Mesenteric fat pad (tissue), 1 donor: ENCODE data around the gene CACNA2D1. TPM values are rescaled to one million over a fixed set of nuclear protein-coding genes. Genes with fewer than 3 reads are reported as not detected.

Experiments used
- DNase-seq: peaks from one replicate; pipeline ENCODE4 v3.0.0-alpha.2; 2020; ENCODE audit warnings: low spot score
- total RNA-seq: library from RNA; stranded (reverse); fragmentation: NEBNext Ultra II Directional; extraction: Animal tissue kit (Norgen Biotek cat#: 25700); gene quantifications from one replicate; pipeline ENCODE4 v1.2.1, GENCODE V29; 2021
- donor health status: DM: yes; HTN: yes; CAD: no.

Gene CACNA2D1
- total RNA-seq, 1 donor from 2014 or later: 33.5 TPM

- DNase-seq: no peak
Observed at GRCh38 chr7:82345886-82346285, 97.7 kb downstream of the CACNA2D1 start.

- DNase-seq: no peak
Observed at GRCh38 chr7:82343716-82344115, 99.9 kb downstream of the CACNA2D1 start.

GRCh38 chr7:82339958-82340357 lies 103.6 kb downstream of the CACNA2D1 start:
- no peak for DNase-seq

GRCh38 chr7:82335927-82336326 lies 107.7 kb downstream of the CACNA2D1 start:
- DNase-seq: no peak

GRCh38 chr7:82335001-82335400 lies 108.6 kb downstream of the CACNA2D1 start:
- DNase-seq: no peak

- no peak for DNase-seq
Observed at GRCh38 chr7:82331234-82331633, 112.3 kb downstream of the CACNA2D1 start.

GRCh38 chr7:82330706-82331215 lies 112.8 kb downstream of the CACNA2D1 start:
- DNase-seq: no peak

- no peak for DNase-seq
Observed at GRCh38 chr7:82327898-82328297, 115.7 kb downstream of the CACNA2D1 start.

GRCh38 chr7:82325416-82325815 lies 118.2 kb downstream of the CACNA2D1 start:
- no peak for DNase-seq

- no peak for DNase-seq
Observed at GRCh38 chr7:82323806-82324205, 119.8 kb downstream of the CACNA2D1 start.

GRCh38 chr7:82319674-82320118 lies 123.9 kb downstream of the CACNA2D1 start:
- no peak for DNase-seq

GRCh38 chr7:82318786-82319185 lies 124.8 kb downstream of the CACNA2D1 start:
- DNase-seq: no peak

- no peak for DNase-seq
Observed at GRCh38 chr7:82317760-82318159, 125.8 kb downstream of the CACNA2D1 start.

GRCh38 chr7:82317257-82317721 lies 126.3 kb downstream of the CACNA2D1 start:
- DNase-seq: no peak

GRCh38 chr7:82313269-82313668 lies 130.3 kb downstream of the CACNA2D1 start:
- no peak for DNase-seq

- no peak for DNase-seq
Observed at GRCh38 chr7:82312646-82313045, 130.9 kb downstream of the CACNA2D1 start.

GRCh38 chr7:82305347-82306005 lies 138.1 kb downstream of the CACNA2D1 start:
- no peak for DNase-seq

- DNase-seq: no peak
Observed at GRCh38 chr7:82294865-82295264, 148.7 kb downstream of the CACNA2D1 start.

GRCh38 chr7:82294382-82294784 lies 149.2 kb downstream of the CACNA2D1 start:
- no peak for DNase-seq

- DNase-seq: no peak
Observed at GRCh38 chr7:82293467-82293866, 150.1 kb downstream of the CACNA2D1 start.

- DNase-seq: no peak
Observed at GRCh38 chr7:82291931-82292330, 151.6 kb downstream of the CACNA2D1 start.

GRCh38 chr7:82289889-82290288 lies 153.7 kb downstream of the CACNA2D1 start:
- DNase-seq: no peak

- no peak for DNase-seq
Observed at GRCh38 chr7:82289152-82289535, 154.4 kb downstream of the CACNA2D1 start.
